Measurements from ENCODE around the gene MBNL1. TPM values are rescaled to one million over a fixed set of nuclear protein-coding genes. Genes with fewer than 3 reads are reported as not detected.

Gene MBNL1, protein sequence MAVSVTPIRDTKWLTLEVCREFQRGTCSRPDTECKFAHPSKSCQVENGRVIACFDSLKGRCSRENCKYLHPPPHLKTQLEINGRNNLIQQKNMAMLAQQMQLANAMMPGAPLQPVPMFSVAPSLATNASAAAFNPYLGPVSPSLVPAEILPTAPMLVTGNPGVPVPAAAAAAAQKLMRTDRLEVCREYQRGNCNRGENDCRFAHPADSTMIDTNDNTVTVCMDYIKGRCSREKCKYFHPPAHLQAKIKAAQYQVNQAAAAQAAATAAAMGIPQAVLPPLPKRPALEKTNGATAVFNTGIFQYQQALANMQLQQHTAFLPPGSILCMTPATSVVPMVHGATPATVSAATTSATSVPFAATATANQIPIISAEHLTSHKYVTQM
- total RNA-seq: 261 and 262 TPM in 2 replicates

DNA sequence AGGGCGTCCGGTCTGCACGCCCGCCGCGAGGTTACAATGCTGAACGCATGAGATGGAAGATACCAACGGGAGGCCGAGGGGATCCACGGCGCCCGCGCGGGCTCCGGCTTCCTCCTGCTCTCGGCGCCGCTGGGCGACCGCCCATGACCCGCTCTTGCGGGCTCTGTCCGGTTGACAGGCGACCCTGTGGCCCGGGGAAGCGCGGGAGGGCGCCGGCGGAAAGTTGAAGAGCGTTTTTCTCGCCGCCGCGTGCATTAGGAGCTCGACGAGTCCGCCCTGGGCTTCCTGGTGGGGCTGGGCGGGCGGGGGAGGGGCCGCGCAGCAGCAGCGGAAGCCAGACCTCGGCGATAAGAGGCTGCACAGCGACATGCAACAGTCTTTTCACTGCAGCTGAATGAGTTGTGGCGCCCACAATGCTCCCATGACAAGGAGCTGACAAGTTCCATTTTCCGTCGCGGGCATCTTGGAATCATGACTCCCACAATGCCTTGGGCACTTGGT lies at the start of gene MBNL1:
TSS of gene MBNL1 (plus strand) at position 375 of the 501 bp plus-strand sequence. CDS start 31,265 bp downstream, outside the sequence.
- DNase-seq (ENCODE audit: extremely low read depth, low read depth, low spot score): no peak

DNA sequence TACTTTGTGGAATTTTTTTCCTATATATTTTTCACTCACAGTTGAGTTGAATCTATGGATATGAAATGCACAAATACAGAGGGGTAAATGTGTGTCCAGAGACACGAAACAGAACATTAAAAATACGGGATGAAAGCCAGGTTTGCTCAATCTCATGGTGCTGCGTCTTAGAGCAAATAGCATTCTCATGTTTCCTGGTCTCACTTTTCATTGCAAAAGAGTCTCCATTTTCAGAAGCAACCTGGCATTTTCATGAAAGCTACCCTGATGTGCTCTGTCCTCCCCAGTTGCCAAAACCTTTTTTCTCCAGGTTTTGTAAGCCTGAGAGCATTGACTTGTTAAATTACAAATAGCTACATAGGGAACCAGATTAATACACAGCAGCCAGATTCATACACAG lies 49.5 kb upstream of the MBNL1 start:
- no peak for DNase-seq (ENCODE audit: extremely low read depth, low read depth, low spot score)

DNA sequence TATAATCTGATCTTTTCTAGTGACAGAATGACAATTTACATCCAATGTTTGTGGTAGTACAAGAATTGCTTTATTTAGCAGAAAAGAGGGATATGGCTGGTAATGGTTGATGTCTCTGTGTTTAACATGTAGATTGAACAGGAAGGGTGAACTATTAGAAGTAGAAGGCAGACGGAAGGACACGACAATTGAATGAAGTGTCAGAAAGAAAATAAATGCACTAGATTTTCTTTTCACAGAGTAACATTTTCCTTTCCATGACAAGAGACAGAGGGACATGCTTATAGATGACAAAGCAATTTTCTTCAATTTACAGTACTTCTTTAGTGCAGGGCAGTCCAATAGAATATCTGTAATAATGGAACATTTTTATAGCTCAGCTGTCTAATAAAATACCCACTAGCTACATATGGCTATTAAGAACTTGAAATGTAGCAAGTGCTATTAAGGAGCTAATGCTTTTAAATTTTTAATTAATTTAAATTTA lies 48.9 kb upstream of the MBNL1 start:
- DNase-seq (ENCODE audit: extremely low read depth, low read depth, low spot score): no peak

DNA sequence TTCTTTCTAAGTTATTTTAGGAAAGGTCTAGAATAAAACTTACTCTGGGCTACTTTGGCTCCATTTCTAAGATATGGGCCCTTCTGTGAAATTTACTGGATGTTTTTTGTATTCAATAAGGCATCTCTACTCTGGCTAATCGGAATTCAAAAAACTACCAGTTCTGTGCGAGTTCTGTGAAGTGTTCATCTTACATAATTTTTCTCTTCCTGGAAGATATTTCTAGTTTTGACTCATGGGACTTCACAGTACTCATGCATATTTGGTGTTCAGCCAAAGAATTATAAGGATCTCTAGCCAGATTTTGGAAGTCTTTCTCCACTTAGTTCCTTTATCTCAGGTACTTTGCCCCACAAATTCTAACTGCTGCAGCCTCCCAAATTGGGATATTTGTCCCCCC lies 46.4 kb upstream of the MBNL1 start:
- DNase-seq (ENCODE audit: extremely low read depth, low read depth, low spot score): no peak

DNA sequence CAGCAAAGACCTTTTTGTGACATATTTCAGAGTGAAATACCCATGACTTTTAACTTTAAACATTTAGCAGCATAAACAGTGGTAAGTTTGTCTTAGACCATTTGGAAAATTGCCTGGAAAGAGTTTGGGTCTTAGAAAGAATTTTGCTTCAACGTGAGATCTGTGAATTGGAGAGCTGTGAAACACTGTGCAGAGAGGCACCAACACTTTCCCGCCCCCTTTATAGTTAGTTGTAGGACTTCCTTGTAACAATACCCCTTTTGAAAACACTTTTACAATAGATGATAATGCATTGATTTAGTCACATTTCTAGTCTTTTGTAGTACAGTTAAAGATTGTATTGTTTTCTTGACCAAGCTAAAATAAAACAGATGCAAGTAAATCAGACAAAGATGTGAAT lies 43.5 kb upstream of the MBNL1 start:
- DNase-seq (ENCODE audit: extremely low read depth, low read depth, low spot score): no peak

DNA sequence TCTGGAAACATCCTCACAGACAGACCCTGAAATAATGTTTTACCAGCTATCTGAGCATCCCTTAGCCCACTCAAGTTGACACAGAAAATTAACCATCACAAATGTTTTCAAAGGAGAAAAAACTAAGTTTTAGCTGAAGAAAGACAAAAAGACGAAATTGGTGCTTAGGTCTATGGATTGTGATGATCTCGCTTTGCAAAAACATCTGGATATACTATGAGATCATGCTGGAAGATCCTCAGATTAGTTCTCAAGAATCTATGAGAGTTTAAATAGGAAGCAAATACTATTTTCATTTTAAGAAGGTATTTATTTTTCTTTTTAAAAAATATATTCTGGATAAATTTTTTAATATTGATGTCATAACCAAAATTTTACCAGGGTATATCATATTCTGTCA lies 42.6 kb upstream of the MBNL1 start:
- DNase-seq (ENCODE audit: extremely low read depth, low read depth, low spot score): no peak

DNA sequence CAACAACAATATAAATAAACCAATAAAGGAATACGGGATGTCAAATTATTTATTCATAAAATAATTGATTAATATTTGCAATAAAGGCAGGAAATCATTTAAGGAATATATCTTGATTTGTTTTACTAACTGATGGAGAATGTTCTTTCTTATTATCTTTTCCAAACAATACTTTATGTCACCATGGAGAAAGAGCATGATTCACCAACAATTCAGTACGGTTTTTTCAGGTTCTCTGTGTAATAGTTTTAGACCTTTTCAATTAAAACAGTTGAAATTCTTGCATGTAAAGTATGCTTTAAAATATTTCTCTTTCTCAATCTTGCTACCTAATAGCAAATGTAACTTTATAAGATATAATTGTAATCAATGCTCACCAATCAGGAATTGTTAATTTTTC lies 41.7 kb upstream of the MBNL1 start:
- DNase-seq (ENCODE audit: extremely low read depth, low read depth, low spot score): no peak

DNA sequence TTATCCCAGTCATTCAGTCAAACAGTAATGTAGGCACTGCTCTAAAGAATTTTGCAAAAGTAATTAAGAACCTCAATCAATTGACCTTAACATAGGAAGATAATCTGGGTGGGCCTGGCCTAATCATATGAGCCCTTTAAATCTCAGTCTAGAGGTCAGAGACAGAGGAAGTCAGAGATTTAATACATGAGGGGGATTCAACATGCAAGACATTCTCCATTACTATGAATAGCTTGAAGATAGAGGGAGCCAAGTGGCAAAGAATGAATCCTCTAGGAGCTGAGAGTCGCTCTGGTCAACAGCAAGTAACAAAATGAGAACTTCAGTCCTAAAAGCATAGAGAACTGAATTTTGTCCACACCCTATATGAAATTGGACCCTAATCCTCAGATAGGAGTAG lies 39.0 kb upstream of the MBNL1 start:
- DNase-seq (ENCODE audit: extremely low read depth, low read depth, low spot score): no peak

DNA sequence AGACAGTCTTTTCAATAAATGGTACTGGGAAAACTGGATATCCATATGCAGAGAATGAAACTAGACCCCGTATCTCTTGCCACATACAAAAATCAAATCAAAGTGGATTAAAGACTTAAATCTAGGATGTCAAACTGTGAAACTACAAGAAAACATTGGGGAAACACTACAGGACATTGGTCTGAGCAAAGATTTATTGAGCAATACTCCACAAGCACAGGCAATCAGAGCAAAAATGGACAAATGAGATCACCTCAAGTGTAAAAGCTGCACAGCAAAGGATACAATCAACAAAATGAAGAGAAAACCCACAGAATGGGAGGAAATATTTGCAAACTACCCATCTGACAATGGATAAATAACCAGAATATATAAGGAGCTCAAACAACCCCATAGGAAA lies 38.4 kb upstream of the MBNL1 start:
- no peak for DNase-seq (ENCODE audit: extremely low read depth, low read depth, low spot score)

DNA sequence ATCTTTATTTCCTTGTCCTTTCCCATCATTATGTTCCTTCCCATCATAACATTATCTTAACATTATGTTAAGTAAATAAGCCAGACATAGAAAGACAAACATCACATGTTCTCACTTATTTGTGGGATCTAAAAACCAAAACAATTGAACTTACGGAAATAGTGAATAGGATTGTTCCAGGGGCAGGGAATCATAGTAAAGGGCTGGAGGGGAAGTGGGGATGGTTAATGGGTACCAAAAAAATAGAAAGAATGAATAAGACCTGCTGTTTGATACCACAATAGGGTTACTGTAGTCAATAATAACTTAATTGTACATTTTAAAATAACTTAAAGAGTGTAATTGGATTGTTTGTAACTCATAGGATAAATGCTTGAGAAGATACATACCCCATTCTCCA lies 36.7 kb upstream of the MBNL1 start:
- no peak for DNase-seq (ENCODE audit: extremely low read depth, low read depth, low spot score)

DNA sequence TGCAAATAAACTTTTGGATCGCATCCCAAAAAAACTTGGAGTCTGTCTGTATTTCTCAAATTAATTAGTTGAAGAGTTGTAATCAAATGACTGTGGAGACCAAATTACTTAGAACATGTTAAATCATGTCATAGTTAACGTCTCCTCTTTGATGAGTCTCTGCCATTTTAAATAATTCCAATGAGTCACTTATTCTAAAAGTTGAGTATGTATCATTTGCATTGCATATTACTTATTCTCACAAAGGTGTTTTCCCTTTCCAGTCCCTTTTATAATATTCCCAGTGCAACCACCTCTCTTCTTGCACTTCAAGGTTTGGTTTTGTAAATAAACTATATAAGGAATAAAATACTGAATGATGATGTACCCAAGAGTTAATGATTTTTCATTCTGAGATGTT lies 36.0 kb upstream of the MBNL1 start:
- DNase-seq (ENCODE audit: extremely low read depth, low read depth, low spot score): no peak

DNA sequence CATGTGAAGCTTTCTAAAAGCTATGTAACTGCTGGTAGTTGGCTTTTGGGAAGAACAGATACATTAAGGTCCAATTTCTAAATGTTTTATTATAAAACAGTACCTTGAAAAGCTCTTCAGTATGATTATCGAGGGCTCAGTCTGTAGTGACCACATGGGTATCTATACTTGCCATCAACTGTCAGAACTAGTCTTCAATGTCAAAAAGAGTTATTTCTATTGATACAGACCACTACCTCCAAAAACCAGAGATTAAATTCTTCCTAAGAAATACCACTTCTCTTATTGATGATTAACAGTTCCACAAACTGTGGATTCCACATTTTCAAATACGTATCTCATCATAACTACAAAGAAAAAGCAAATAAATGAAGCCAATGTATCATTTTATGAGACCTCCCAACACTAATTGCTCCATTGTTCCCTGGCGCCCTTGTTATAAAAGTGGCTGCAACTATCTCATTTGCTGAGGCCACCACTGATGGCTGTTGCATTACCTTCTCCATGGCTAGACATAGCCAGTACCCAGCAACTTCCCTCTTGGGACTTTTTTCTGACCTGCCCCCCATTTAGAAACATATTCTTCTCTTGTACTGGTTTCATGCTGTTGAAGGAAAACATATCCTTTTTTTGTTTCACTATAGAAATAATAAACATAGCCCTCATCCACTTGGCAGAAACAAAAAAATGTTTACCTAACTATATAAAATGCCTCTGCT lies 33.9 kb upstream of the MBNL1 start:
- no peak for DNase-seq (ENCODE audit: extremely low read depth, low read depth, low spot score)

DNA sequence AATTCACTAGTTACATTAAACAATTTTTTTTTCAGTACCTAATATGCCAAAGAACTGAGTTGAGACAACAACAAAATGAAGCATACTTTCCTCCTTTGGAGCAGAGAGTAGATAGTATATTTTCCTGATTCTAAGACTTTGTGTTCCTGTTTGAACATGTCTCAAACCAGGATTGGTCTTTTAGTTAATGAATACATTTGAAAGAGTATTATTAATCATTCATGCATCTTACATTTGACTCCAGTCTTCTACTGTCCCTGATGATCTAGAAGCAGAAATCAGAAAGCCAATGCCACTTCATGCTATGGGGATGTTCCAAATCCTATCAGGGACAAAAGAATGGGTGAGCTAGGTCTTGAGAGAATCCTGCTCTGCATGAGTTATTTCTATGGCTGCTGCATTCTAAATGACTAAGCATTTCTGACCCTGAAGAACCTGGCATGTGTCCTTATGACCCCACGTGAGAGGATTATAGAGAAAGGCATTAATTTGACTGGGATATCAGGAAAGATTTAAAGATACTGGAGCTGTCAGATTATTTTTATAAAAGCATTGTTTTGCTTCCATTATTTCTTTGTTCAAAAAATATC lies 32.9 kb upstream of the MBNL1 start:
- peak; percentile 9 for DNase-seq (ENCODE audit: extremely low read depth, low read depth, low spot score)

DNA sequence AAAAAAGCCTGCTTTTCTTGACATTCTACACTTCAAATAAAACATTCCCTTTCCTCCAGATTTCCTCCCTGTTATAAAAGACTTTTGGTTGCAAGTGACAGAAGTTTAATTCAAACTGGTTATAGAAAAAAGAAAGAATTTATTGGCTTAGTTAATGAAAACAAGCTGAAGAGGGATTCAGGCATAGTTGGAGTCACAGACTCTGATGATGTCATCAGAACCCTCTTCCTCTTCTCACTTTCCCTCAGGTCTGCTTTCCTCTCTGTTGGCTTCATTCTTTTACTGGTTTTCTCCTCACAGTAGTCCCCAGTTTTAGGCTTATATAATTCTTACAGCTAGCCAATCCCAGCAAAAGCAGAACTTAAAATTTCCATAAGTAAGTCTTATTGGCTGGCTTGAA lies 32.0 kb upstream of the MBNL1 start:
- no peak for DNase-seq (ENCODE audit: extremely low read depth, low read depth, low spot score)

DNA sequence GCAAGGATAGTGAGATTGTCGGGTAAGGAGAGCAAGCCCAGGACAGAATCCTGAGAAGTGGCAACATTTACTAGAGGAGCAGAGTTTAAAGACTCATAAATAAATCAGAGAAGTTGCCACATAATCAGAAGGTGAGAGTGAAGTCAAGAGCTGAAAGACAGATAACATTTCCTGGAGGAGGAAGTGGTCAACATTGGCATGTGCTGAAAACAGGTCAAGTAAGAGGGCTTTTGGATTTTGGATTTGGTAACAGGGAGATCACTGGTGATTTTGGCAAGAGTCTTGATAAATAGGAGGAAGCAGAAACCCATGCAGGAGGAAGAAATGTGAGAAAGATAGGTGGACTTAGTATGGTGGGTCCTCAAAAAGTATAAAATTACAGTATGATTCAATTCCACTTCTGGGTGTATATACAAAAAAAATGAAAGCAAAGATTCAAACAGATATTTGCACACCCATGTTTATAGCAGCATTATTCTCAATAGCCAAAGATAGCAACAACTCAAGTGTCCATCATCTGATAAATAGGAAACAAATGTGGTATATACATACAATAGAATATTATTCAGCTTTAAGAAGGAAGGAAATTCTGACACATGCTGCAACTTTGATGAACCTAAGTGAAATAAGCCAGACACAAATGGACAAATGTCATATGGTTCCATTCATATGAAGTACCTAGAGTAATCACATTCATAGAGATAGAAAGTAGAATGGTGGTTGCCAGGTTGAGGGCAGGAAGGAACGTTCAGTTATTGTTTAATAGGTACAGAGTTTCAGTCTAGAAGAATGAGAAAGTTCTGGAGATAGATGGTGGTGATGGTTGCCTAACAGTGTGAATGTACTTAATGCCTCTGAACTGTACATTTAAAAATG lies 27.3 kb upstream of the MBNL1 start:
- DNase-seq (ENCODE audit: extremely low read depth, low read depth, low spot score): peak; percentile 12

DNA sequence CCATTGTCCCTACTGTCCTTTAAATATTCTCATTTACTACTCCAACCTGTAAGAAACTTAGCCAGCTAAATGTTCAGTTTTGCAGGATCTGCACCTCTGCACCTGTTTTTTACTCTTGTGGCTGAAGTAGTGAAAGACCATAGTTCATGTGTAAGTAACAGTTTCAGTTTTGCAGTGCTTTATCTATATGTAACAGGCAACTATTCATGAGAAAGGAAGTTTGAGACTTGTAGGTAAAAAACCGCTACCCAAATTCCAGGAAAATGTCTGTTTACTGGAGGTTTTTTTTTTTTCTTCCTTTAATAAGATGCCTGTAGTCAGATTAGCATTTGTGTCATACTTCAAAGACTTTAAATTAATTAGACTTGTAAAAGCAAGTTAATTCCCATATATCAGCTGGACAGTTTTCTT lies 25.4 kb upstream of the MBNL1 start:
- DNase-seq (ENCODE audit: extremely low read depth, low read depth, low spot score): no peak

DNA sequence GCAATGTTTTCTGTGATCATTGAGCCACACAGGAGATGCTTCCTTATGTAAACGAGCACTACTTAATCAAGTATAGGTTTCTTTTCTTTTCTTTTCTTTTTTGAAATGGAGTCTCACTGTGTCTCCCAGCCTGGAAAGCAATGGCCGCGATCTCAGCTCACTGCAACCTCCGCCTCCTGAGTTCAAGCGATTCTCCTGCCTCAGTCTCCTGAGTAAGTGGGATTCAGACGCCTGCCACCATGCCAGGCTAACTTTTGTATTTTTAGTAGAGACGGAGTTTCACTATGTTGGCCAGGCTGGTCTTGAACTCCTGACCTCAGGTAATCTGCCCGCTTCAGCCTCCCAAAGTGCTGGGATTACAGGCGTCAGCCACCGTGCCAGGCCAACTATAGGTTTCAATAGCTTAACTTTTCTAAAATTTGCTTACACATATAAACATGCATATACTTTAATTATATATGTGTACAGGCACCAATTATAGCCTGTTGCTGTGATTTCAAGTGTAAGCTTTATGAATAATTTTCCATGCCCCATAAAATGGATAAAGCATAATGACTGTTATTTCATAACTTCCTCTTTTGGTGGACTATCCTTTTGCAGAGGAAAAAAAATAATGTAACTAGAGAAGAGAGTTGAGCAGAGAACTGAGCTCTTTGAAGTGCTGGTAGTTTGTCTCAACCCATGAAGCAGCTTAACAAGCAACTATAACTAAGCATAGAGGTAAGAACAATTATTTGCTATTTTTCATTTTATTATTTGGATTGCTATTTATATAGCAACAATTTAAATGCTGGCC lies 24.8 kb upstream of the MBNL1 start:
- no peak for DNase-seq (ENCODE audit: extremely low read depth, low read depth, low spot score)

DNA sequence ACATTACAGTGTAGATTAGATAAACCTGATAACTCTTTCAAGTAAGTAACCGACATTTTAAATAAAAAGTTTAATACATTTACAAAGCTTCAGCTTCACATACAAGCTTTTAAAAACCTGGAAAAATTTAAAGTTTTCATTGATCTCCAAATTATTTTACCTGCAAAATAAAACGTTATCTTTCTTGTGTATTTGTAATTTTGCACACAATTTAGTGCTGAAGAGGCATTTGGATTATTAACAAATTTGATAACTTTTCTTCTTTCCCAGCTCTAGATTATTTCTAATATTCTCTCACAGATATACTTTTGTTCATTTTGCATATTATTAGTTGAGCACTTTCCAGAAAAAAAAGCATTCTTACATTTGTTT lies 24.2 kb upstream of the MBNL1 start:
- no peak for DNase-seq (ENCODE audit: extremely low read depth, low read depth, low spot score)

DNA sequence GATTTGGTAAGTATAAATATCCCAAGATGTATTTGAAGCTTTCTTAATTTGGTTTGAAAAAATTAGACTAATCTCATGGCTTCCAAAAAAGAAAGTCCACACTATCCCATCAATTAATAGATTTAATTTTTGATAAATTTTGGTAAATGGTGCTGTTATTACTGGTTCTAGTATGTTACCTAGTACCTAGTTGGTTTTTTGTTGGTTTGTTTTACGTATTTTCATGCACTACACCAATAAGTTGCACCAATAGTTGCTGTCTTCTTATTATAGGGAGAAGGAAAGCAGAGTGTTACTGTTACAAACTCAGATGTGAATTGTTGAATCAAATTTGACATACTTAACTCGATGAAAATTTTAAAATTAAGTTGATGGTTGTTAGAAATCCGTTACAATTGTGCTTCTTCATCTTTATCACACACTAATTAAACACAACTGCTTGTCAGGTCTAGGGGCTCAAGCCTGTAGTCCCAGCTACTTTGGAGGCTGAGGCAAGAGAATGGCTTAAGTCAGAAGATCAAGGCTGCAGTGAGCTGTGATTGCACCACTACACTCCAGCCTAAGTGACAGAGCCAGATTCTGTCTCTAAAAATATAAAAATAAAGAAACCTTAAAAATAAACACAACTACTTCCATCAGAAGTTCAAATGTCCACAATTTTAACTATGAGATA lies 23.1 kb upstream of the MBNL1 start:
- no peak for DNase-seq (ENCODE audit: extremely low read depth, low read depth, low spot score)
